HG02943 (cell line): ENCODE results near the gene CXCR3.
"Not testable (repeated sequence)": the region's sequence is repeated elsewhere in the genome, so short reads cannot be mapped to it uniquely, and the experiment has no call there.

Experiments used
- ATAC-seq: cut with Tn5 transposase; IDR thresholded peaks from one replicate; pipeline ENCODE4 v1.9.1; 2021; ENCODE audit warnings: mild to moderate bottlenecking, low read depth, moderate library complexity; ENCODE audit not compliant: unreplicated experiment

Gene CXCR3

DNA sequence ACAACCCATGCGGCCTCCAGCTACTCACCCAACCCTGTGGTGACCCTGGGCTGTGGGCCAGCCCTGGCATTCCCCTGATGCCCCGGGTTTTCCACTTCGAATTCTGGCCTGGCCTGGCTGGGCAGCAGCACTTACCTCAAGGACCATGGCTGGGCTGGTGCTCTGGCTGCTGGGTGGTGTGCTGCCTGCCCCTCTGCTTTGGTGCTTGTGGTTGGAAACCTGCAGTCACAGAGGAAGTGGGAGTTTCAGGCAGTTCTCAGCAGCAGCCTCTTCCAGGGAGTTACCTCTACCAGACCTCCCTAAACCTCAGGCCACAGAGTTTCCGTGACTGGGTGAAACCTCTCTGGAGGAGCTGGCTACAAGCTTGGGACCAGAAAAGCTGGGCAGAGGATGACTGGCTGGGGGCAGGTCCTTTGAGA lies at the start of gene CXCR3:
TSS of gene CXCR3 (minus strand) at position 209 of the 419 bp plus-strand sequence. CDS start at position 147, 62 bp downstream.
- peak; percentile 48 for ATAC-seq

DNA sequence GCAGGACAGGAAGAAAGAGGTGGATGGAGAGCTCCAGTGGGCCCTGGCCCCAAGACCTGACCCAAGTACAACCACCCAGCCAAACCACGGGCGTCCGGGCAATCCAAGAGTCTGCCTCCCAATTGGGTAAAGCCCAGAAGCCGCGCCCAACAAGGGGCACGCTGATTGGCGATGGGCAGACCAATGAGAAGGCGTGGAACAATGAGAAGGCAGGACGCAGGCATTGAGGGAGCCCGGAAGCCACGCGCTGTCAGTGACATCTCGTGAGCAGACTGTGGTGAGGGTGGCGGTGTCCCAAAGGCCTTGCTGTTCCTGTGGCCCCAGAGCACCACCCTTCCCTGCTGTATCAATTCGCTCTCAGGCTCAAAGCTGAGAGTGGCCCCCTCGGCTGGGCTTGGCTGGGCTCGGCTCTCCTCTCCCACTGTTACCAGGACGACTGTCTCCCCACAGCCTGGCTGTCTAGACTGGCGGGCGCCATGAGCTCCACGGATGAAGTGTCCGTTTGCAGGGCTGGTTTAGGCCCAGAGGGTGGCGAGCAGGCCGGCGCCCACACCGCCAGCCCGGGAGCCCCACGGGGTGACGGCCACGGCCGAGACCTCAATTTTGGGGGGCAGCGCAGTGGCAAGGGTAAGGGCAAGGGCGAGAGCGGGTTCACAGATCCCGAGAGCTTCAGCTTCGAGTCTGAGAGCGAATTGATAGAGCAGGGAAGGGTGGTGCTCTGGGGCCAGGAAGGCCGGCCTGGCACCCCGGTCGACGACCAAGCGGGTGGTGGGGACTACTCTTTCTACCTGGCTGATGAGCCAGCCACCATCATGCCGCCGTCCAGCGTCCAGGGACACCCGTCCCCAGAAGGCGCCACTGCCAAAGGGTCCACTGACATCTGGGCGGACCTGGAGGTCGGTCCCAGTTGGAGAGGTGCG lies 49.3 kb upstream of the CXCR3 start, which contains the start of gene LOC101059915:
TSS of gene LOC101059915 (plus strand) at position 219 of the 920 bp plus-strand sequence.
- ATAC-seq, result no peak

DNA sequence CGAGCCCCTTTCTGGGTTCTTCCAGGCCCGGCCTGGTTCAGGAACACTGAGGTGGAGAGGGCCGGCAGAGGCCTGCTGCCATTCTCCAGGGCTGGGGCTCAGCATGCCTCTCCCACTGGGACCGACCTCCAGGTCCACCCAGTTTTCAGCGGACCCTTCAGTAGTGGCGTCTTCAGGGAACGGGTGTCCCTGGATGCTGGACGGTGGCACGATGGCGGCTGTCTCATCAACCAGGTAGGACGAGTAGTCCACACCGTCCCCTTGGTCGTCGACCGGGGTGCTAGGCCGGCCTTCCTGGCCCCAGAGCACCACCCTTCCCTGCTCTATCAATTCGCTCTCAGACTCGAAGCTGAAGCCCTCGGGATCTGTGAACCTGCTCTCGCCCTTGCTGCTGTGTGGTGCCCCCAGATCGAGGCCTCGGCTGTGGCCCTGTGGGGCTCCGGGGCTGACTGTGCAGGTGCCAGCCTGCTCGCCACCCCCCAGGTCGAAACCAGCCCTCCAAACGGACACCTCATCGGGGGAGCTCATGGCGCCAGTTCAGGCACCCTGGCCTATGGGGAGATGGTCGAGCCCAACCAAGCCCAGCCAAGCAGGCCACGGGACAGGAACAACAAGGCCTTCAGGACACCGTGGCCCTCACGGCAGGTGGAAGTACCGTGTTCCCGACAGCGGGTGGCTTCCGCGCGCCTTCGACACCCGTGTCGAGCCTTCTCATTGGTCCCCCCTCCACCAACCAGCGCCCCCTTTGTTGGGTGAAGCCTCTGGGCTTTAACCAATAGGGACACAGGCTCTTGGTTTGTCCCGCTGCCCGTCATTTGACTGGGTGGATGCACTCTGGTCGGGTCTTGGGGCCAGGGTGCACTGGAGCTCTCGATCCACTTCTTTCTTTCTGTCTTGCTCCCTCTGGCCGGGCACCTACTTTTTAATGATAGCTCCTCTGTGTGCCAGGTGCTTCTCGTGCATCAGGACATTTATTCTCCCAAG lies 48.2 kb upstream of the CXCR3 start:
- no peak for ATAC-seq

DNA sequence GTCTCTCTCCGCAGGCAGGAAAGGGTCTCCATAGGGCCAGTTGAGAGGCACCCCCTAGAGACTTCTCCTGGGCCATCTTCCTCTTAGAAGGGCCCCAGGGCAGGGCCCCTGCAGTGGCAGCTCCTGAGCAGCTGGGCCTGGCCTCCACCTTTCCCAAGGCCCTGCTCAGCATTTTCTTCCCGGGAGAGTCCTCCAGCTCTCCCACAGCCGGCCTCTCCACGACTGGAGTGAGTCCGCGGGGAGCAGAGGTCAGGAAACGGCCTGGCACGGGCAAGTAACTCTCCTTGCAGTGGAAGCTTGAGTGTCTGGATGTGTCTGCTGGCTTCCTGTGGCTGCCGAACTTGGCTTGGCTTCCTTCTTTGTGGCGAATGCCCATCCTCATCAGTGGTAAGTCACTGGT lies 47.4 kb upstream of the CXCR3 start:
- ATAC-seq, result no peak

DNA sequence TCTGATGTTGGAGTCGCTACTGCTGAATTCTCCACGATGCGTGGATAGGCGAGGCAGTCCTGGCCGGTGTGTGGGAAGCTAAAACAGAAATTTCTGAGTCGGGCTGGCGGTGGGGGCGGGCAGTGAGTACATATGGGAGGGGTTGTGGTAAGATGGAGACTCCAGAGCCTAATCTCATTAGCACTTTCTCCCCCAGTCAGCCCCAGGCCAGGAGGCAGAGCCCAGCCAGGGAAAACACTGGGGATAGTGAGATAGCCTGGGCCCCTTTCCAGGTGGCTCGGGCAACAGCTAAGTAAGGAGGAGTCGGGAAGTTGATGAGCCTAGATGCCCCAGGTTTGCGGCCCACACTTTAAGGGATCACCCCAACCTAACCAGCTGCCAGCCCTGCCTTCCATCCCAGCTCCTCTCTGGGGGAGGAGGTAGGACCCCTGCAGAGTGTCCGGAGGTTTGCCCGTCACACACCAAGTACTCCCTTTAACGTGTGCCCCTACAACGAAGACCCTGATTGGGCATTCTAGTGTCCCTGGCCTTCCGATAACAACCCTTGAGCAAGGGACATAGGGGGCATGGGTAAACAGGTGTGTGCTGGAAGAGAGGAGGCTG lies 46.7 kb upstream of the CXCR3 start:
- ATAC-seq, result no peak

DNA sequence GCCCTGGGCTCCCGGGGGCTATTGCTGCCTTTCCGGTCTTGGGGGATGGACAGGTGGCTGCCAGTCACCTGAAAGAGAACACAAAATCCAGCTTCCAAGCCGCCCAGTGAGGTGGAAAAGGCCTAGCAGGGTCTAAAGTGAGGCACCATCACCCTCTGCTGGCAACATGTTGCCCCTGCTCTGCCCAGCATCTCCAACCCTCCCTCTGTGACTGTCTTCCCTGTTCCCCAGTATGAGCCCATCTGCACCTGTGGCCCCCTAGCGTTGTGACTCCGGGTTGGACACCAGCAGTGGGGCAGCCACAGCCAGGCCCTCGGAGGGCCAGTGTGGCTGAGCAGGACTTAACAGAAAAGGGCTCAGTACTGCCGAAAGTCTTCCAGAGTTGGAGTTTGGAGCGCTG lies 45.9 kb upstream of the CXCR3 start:
- ATAC-seq, result not testable (repeated sequence)

DNA sequence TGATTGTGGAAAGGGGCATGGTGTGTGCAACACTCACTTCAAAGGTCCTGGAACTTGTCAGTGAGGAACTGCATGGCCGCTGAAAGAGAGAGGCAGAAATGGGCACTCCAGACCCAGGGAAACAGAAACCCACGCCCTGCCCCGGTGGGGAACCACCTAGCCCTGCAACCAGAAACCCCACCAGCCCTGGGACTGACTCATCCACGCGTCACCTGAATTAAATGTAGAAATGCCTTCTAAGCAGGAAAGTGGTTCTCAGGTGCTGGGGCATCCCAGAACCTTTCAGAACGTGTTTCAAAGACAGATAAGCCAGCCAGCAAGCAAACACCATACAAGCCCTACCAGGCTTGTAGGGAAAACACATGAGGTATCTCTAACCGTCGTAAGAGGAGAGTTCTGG lies 44.9 kb upstream of the CXCR3 start:
- not testable (repeated sequence) for ATAC-seq

DNA sequence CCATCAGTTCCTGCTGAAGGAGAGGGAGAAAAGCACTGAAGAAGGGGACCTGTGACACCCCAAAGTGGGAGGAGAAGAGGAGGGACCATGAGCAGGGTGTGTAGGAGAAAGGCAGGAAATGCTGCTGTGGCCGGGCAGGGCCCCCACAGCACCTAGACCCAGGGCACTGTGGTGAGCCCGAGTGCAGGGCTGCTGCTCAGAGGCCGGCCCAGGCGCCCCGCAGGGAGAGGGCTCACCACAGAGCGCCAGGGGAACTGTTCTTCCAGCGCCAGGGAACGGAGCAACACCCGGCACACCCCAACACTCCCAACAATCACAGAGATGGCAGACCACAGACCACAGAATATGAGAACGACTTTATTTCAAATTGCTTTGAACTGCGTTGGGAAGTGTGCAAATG lies 44.3 kb upstream of the CXCR3 start:
- not testable (repeated sequence) for ATAC-seq

DNA sequence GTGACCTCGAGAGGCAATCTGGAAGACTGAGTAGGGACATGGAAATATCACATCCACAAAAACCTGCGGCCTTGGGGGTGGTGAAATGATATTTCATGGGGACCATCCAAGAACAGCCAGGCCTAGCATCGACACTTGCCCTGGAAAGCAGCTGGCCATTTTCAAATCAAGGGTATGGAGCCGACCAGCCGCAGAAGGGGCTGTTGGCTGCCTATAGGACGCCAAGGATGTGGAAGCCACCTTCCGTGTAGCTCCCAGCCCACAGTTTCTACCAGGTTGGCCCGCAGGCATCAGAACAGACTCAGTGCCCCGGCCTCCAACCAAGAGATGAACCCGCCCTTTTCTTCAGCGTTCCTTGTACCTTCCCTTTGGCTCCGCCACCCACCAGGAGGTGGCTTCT lies 43.6 kb upstream of the CXCR3 start:
- no peak for ATAC-seq

DNA sequence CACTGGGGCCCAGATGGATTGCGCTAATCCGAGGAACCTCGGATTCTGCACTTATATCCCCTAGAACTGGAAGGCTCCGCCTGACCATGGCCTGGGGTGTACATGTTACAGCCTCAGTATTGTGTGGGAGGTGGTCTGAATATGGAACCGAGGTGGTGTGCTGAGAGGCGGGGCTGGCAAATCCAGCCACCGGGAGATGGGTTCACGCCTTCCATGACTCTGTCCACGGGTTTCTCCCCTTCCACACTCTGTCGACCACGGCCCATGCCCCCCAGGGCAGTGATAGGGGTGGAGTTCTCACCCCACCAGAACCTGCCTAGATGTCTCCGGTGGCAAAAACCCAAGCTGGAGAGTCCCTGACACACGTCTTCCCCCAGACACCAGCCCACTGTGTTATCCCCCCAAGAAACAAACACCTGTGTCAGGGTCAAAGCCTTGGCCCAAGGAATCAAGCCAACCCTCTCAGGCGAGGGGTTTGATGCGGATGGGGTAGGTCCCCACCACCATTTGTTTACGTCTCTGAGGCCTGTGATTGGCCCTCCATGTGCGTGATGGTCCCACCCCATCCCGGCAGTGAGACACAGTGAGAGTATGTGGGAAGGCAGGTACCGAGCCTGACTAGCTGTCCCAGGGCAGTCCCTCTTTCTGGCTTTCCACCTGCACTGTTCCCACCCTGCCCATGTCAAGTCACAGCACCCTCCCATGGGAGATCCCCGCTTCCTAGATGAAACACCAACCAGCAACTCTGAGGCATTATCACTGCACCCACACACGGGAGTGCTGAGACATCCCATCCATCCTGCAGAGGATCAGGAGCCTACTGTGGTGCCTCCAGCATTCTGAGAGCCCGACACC lies 42.5 kb upstream of the CXCR3 start:
- ATAC-seq, result no peak

DNA sequence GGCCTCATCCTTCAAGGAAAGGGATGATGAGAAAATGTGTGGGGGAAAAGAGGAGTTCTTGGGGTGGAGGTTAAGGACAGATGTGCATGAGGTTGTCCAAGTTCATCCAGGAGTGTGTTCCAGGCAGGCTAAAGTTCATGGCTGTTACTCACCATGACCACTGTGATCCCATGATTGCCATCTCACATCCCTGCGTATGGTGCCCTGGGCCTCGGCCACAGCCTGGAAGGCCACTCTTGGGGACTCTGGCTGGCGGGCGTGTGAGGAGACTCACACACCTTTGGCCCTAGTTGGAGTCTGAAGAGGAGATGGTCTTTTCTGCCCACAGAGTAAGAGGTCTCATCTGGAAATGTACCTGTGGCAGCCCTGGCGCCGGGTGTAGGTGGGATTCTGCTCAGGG lies 41.6 kb upstream of the CXCR3 start:
- no peak for ATAC-seq

DNA sequence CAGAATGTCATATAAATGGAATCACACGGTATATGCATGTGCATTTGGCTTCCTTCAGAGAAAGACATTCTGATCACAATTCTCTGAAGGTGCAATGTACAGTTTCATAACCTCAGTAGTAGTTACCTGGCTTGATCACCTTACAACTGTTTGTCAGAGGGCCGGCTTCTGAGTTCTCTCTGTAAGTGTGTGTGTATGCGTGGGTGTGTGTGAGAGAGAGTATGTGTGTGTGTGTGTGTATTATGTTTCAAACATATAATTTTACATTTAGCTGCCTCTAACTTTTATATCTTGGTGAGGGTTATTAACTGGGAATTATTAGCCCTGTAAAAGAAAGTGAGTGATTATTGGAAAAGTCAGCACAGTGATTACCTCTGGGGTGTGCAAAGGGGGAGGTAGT lies 41.0 kb upstream of the CXCR3 start:
- ATAC-seq, result no peak

DNA sequence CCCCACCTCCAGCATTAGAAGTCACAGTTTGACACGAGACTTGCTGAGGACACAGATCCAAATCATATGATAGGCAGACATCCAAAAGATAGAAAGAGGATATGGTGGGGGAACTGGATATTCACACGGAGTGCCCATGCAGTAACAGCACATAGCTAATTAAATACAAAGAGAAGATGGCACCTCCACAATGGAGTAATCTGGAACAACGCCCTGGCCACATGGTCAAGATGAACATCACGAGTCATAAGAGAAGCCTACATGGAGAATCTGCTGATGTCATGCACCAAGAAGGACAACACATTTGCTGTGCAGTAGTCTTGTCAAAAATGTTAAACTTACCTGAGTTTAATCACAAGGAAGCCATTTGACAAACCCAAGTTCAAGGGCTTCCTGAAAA lies 39.0 kb upstream of the CXCR3 start:
- no peak for ATAC-seq

DNA sequence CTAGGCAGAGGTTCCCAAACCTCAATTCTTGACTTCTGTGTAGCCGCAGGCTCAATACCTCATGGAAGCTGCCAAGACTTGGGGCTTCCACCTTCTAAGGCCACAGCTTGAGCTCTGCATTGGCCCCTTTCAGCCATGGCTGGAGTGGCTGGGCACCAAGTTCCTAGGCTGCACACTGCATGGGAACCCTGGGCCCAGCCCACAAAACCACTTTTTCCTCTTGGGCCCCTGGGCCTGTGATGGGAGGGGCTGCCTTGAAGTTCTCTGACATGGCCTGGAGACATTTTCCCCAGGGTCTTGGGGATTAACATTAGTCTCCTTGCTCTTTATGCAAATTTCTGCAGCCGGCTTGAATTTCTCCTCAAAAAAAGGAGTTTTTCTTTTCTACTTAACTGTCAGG lies 35.0 kb upstream of the CXCR3 start:
- ATAC-seq, result no peak

DNA sequence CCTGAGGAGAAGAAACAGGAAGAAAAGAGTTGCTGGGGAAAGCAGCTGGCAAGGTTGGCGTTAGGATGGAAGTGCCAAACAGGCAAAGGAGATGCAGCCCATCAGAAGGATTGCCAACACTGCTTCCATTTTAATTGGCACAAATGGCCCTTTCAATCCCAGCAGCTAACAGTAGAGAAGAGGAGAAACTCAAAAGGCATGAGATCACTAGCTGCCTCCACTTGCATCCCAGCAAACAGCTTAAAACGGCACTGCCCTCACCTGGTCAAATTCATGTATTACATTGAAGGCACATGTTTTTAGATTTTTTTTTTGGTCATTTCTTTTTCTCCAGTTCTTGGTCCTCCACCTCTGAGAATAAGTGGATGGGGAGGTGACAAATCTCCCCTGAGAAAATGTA lies 34.1 kb upstream of the CXCR3 start:
- ATAC-seq, result no peak

DNA sequence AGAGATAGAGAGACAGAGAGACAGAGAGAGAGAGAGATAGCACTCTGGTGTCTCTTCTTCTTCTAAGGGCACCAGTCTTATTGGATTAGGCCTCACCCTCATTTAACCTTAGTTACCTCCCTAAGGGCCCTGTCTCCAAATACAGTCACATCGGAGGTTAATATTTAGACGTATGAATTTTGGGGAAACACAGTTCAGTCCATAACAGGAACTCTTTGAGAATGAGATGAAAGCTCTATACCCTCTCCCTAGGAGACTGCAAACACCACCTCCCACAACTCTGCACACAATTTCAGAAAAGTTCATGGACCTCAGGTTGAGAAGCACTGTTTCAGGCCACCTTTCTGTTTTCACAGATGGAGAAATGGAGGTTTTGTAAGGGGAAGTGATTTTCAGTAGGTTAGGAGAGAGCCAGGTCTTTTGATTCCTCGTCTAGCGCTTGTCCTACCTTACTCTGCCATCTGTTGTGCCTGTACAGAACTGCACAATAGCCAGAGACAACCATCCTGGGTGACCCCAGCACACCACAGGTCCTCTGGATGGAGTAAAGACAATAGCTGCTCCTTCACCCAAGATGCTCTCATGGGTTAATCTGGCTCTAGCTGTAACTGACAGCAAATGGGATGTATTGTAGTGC lies 32.1 kb upstream of the CXCR3 start:
- peak; percentile 63 for ATAC-seq

DNA sequence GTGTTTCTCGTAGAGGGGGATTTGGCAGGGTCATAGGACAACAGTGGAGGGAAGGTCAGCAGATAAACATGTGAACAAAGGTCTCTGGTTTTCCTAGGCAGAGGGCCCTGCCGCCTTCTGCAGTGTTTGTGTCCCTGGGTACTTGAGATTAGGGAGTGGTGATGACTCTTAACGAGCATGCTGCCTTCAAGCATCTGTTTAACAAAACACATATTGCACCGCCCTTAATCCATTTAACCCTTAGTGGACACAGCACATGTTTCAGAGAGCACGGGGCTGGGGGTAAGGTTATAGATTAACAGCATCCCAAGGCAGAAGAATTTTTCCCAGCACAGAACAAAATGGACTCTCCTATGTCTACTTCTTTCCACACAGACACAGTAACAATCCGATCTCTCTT lies 26.1 kb upstream of the CXCR3 start:
- ATAC-seq, result not testable (repeated sequence)

DNA sequence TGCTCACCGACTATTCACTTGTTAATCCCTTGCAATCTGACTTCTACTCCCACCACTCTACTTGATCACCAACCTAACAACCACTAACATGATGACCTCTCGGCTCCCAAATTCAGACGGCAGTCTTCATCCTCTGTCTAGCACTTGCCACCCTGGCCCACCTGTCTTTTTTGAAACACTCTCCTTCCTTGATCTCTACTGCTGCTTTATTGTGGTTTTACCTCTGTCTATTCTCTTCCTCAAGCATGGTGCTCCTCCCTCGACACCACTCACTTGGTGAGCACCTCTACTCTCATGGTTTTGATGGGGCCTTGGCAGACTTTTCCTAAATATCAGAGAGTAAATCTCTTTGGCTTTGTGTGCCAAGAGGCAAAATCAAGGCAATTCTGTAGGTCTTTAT lies 21.7 kb upstream of the CXCR3 start:
- ATAC-seq, result no peak

DNA sequence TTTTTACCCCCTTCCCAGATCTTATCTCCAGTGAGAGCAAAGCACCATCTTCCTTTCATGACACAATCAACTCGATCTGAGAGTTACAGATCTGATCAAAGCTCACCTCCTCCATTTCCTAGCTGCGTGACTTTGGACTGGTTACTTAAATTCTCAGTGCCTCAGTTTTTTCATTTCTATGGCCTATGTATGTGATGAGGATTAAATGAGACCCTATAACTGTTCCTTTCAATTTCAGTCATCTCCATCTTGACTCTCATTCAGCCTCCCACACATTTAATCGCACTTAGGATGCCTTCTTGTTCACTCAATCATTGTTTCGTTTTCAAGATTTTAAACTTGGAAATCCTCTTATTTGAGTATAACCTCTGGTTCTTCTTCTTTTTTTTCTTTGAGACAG lies 20.1 kb upstream of the CXCR3 start:
- ATAC-seq, result no peak
